ENCODE data around the gene DCN. TPM values are rescaled to one million over a fixed set of nuclear protein-coding genes. Genes with fewer than 3 reads are reported as not detected.

The DCN gene
- total and polyA plus RNA-seq, 2 experiments from 2014 or later: 0.92 to 5.0 TPM

DNA sequence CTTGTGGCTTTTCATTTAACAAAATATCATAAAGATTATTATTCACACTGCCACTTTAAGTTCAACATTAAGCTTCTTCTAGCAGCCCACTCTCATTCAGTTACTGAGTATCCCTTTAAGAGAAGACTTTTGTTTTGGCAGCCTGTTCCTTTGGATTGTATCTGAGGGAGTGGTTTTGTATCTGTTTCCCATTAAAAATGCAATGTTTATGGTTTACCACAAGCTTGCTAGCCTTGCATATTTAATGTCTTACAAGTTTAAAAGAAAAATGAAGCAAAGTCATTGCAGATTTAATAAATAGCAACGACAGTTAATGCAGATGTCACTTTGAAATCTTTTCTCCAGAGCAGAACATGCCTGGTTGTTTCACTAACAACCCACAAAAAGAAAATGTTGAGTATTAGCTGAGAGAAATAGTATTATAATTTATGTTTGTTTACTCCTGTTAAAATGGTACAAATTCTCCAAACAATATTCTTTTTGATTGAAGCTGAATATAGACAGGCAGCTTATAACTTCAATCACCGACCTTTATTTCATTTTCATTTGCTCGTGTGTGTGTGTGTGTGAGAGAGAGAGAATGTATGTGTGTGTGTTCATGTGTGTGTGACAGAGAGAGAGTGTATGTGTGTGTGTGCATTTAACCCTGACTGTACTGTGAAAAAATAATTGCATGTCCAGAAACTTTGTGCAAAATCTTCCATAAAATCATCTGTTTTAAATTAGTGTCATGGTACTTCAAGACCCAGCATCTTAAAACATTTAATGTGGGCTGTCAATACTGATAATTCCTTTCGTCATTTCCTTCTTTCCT is 1.8 kb downstream of the DCN start:
- Histone ChIP-seq H3K36me3 (no peaks in the 10 kb centered on the region), H3K4me1 (ENCODE audit: low read depth) (no peaks in the 10 kb centered on the region), H3K9me3 (ENCODE audit: low read depth) (no peaks in the 10 kb centered on the region), H3K4me3 (no peak overlapping the region), H3K27me3 (no peaks in the 10 kb centered on the region), H3K27ac (peak overlapping the region; percentile 19)
- peak in 1 of 2 donors; percentile 85 for DNase-seq (ENCODE audit: low read depth in 1 of 2, low spot score in 1 of 2)
- TF ChIP-seq, protein P1, sequence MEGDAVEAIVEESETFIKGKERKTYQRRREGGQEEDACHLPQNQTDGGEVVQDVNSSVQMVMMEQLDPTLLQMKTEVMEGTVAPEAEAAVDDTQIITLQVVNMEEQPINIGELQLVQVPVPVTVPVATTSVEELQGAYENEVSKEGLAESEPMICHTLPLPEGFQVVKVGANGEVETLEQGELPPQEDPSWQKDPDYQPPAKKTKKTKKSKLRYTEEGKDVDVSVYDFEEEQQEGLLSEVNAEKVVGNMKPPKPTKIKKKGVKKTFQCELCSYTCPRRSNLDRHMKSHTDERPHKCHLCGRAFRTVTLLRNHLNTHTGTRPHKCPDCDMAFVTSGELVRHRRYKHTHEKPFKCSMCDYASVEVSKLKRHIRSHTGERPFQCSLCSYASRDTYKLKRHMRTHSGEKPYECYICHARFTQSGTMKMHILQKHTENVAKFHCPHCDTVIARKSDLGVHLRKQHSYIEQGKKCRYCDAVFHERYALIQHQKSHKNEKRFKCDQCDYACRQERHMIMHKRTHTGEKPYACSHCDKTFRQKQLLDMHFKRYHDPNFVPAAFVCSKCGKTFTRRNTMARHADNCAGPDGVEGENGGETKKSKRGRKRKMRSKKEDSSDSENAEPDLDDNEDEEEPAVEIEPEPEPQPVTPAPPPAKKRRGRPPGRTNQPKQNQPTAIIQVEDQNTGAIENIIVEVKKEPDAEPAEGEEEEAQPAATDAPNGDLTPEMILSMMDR (IDR thresholded peaks at IDR 0.05; ENCODE audit: low read depth, low read length): no peak

DNA sequence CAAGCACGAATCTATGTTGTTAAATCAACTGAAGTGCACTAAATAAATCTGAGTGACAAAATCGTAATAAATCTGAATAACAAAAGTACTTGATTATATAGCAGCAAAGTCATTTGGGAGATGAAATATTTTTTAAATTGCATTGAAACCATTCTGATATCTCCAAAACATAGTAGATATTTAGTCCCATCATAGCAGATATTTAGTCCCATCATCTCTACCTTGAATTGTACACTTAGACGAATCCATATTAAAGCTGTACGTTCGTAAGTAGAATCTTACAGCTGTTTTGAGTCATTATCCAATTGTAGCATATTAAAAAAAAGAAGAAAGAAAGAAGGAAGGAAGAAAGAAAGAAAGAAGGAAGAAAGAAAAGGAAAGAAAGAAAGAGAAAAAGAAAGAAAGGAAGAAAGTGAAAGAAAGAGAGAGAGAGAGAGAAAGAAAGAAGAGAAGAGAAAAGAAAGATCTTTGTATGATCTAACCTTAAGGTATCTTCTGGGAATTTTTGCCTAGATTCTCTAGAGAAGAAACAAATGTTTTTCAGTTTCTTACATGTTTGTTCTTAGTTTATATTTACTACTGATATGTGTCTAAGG is 2.6 kb downstream of the DCN start:
- no peaks in the 10 kb centered on the region for H3K4me1 ChIP-seq (ENCODE audit: low read depth)
- no peaks in the 10 kb centered on the region for H3K36me3 ChIP-seq
- H3K9me3 ChIP-seq (ENCODE audit: low read depth): no peaks in the 10 kb centered on the region
- no peak overlapping the region for H3K4me3 ChIP-seq
- TF ChIP-seq, protein P1 (IDR thresholded peaks at IDR 0.05; ENCODE audit: low read depth, low read length): no peak
- peak overlapping the region; percentile 19 for H3K27ac ChIP-seq
- no peak for DNase-seq (ENCODE audit: low read depth in 1 of 2, low spot score in 1 of 2)
- no peaks in the 10 kb centered on the region for H3K27me3 ChIP-seq

DNA sequence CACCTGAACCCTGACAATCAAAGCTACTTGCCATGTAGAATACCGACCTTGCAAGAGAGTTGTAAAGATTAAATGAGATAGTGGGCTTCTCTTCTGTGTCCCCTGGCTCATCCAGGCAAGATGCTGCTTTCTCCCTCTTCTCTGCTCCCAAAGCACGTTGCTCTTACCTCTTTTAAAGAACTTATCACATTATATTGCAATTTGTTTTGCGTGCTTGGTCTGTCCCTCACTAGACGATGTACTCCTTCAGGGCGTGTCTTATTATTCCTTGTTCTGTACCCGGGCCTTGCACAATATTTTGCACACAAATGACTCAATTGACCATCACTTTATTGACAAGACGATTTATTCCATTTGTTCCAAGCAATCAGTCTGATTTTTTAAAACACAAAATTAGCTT is 3.3 kb downstream of the DCN start:
- H3K4me3 ChIP-seq: no peak overlapping the region
- peak in 1 of 2 donors; percentile 64 for DNase-seq (ENCODE audit: low read depth in 1 of 2, low spot score in 1 of 2)
- TF ChIP-seq, protein P1 (IDR thresholded peaks at IDR 0.05; ENCODE audit: low read depth, low read length): no peak
- no peaks in the 10 kb centered on the region for H3K27me3 ChIP-seq
- H3K4me1 ChIP-seq (ENCODE audit: low read depth): no peaks in the 10 kb centered on the region
- no peak overlapping the region for H3K27ac ChIP-seq
- no peaks in the 10 kb centered on the region for H3K36me3 ChIP-seq
- H3K9me3 ChIP-seq (ENCODE audit: low read depth): no peaks in the 10 kb centered on the region

DNA sequence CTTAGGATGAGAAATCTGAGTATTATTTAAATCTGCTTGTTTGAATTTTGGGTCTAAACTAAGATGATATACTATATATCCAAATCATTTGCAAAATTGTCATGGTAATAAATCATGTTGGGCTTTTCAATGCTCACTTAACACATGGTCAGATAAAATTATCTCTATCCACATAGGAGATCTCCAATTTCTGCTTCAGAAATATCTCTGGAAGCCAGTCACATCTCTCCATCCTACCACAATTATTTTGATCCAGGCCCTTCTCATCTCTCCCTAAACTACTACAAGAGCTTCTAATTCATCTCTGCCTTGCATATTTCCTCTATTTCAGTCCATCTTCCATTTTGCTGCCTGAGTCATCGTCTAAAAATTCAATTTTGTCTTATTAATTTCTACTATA is 3.8 kb downstream of the DCN start:
- TF ChIP-seq, protein P1 (IDR thresholded peaks at IDR 0.05; ENCODE audit: low read depth, low read length): no peak
- no peak for DNase-seq (ENCODE audit: low read depth in 1 of 2, low spot score in 1 of 2)
- Histone ChIP-seq H3K4me1 (ENCODE audit: low read depth) (no peaks in the 10 kb centered on the region), H3K27me3 (no peaks in the 10 kb centered on the region), H3K36me3 (no peaks in the 10 kb centered on the region), H3K4me3 (no peak overlapping the region), H3K27ac (no peak overlapping the region), H3K9me3 (ENCODE audit: low read depth) (no peaks in the 10 kb centered on the region)

DNA sequence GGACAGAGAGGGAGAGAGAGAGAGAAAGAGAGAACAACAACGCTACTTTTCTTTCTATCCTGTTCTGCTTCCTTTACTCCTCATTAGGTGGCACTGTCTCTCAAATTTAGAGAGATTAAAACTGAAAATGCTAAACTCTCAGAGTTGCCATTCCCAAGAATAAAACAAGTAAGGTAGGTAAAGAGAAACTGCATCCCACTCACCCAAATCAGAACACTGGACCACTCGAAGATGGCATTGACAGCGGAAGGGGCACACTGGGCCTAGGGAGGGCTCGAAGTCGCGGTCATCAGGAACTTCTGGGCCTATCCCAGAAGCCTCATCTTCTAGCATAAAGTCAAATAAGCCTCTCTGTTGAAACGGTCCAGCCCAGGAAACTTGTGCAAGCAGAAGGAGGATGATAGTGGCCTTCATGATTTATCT is 4.5 kb downstream of the DCN start:
- Histone ChIP-seq H3K27ac (no peak overlapping the region), H3K9me3 (ENCODE audit: low read depth) (no peaks in the 10 kb centered on the region), H3K27me3 (no peaks in the 10 kb centered on the region), H3K4me1 (ENCODE audit: low read depth) (no peaks in the 10 kb centered on the region), H3K4me3 (no peak overlapping the region), H3K36me3 (no peaks in the 10 kb centered on the region)
- peak; percentile 18 to 73 for DNase-seq (ENCODE audit: low read depth in 1 of 2, low spot score in 1 of 2)
- TF ChIP-seq, protein P1 (IDR thresholded peaks at IDR 0.05; ENCODE audit: low read depth, low read length): peak; percentile 61
